Activated naive CD8-positive, alpha-beta T cell treated with anti-CD3 and anti-CD28 coated beads for 36 hours (primary cell): Measurements from ENCODE around the gene LYPD5. TPM values are rescaled to one million over a fixed set of nuclear protein-coding genes. Genes with fewer than 3 reads are reported as not detected.
A peak's percentile ranks its signal among the peaks of the same experiment; 100 is the strongest.
"Not testable (repeated sequence)": the region's sequence is repeated elsewhere in the genome, so short reads cannot be mapped to it uniquely, and the experiment has no call there.

Experiments
- DNase-seq: peaks from one replicate; pipeline ENCODE4 v3.0.0; 2021
- H3K27ac Mint-ChIP-seq: one replicate; pipeline ENCODE4 v1.8.0; 2022; ENCODE audit warnings: mild to moderate bottlenecking, moderate library complexity, mixed read lengths
- H3K27me3 Mint-ChIP-seq: one replicate; pipeline ENCODE4 v1.8.0; 2022; ENCODE audit warnings: mild to moderate bottlenecking, mixed read lengths
- H3K36me3 Mint-ChIP-seq: one replicate; pipeline ENCODE4 v1.8.0; 2021; ENCODE audit warnings: mild to moderate bottlenecking, mixed read lengths
- H3K4me1 Mint-ChIP-seq: one replicate; pipeline ENCODE4 v1.8.0; 2021; ENCODE audit warnings: mixed read lengths
- H3K4me3 Mint-ChIP-seq: one replicate; pipeline ENCODE4 v1.8.0; 2022; ENCODE audit warnings: mild to moderate bottlenecking, moderate library complexity, mixed read lengths
- H3K9me3 Mint-ChIP-seq: one replicate; pipeline ENCODE4 v1.8.0; 2022; ENCODE audit warnings: mixed read lengths
- total RNA-seq, 2 experiments: library from RNA; stranded (reverse); gene quantifications; one replicate each; pipeline ENCODE4 v1.2.3, GENCODE V29; 2021

The LYPD5 gene
- total RNA-seq, 2 experiments from 2014 or later = 1.6 TPM

DNA sequence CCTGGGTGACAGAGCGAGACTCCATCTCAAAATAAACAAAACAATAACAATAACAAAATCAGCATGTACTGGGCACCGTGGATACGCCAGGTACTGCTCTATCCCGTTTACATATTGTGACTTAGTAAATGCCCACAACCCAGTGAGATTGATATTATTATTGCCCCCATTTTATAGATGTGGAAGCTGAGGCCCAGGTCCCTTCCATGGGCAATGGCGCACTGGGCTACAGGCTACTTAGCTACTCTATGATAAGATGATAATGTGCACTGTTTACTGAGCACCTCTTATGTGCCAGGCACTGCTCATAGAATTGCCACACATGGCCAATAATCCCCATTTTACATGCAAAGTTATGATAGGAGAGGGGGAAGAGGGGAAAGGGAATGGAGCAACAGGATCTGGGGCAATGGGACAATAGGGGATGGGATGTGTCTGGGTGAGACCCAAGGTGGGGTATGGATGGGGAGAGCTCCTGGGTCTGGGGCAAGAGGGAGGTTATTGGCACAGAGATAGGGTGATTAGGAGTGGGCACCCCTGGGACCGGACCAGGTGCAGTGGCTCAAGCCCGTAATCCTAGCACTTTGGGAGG lies 26.9 kb downstream of the LYPD5 start:
- no peak for DNase-seq
- Mint-ChIP-seq H3K27me3 (no peaks in the 10 kb centered on the region), H3K9me3 (no peaks in the 10 kb centered on the region), H3K27ac (peak overlapping the region; percentile 85), H3K36me3 (peaks cover 29% of the 10 kb centered on the region), H3K4me1 (peaks cover 36% of the 10 kb centered on the region), H3K4me3 (no peak overlapping the region)

DNA sequence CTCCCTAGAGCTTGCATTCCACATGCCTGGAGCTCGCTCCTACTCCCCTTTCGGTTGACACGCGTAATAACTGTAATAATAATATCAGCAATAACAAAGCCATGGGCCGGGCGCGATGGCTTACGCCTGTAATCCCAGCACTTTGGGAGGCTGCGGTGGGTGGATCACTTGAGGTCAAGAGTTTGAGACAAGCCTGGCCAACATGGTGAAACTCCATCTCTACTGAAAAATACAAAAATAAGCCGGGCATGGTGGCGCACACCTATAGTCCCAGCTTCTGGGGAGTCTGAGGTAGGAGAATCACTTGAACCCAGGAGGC lies 27.3 kb downstream of the LYPD5 start:
- not testable (repeated sequence) for H3K27ac Mint-ChIP-seq, H3K4me3 Mint-ChIP-seq, DNase-seq, H3K27me3 Mint-ChIP-seq, H3K9me3 Mint-ChIP-seq
- peaks cover 29% of the 10 kb centered on the region for H3K36me3 Mint-ChIP-seq
- peaks cover 36% of the 10 kb centered on the region for H3K4me1 Mint-ChIP-seq

DNA sequence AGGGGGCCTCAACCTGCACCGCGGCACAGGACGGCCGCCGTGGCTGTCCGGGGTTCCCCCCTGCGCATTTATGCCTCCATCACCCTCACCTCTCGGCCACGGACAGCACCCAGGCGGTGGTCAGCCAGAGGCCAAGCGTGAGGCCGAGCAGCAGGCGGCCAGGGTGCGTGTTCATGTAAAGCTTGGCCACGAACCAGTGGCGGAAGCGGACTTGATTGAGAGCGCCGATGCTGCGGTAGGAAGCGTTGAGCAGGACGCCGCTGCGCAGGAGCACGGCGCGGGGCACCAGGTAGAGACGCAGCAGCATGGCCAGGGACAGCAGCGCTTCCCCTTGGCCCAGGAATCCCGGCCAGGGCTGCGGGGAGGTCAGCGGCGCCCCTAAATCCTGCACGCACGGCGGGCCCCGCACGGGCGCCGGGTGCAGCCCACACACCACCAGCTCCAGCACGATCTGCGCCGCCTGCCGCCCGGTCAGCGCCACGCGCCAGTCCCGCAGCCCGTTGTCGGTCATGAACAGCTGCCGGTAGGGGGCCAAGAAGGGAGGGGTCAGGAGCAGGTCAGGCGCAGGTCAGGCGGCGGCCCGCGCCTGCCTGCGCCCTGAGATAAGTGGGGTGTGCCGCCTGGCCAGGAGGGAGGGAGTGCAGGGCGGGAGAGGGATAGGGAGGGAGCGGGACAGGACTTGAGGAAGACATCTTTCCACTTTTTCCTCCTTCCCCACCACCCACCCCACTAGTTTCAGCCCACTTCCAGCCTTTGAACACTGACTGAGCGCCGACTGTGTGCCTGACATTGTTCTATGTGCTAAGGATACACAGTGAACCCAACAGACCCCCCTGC lies 27.9 kb downstream of the LYPD5 start:
- no peak overlapping the region for H3K4me3 Mint-ChIP-seq
- H3K27me3 Mint-ChIP-seq = no peaks in the 10 kb centered on the region
- DNase-seq = no peak
- H3K36me3 Mint-ChIP-seq = peaks cover 29% of the 10 kb centered on the region
- no peak overlapping the region for H3K27ac Mint-ChIP-seq
- H3K4me1 Mint-ChIP-seq = peaks cover 31% of the 10 kb centered on the region
- no peaks in the 10 kb centered on the region for H3K9me3 Mint-ChIP-seq

DNA sequence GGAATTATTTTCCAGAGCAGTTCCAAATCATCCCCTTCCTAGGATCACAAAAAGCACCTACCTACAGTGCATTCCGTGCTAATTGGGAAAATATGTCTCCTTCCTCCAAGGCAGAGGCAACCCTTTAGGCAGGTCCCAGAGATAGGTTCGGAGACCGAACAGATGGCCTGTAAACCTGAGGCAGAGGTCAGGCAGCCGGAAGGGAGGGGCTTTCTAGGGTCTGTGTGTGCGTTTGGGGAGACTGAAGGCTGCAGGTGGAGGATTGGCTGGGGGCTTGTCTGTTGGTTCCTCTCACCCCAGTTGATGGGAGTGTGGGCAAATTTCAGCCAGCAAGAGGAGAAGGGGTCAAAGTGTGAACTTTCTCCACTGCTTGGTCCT lies 28.5 kb downstream of the LYPD5 start:
- H3K9me3 Mint-ChIP-seq = no peaks in the 10 kb centered on the region
- no peak for DNase-seq
- peaks cover 31% of the 10 kb centered on the region for H3K4me1 Mint-ChIP-seq
- no peaks in the 10 kb centered on the region for H3K27me3 Mint-ChIP-seq
- no peak overlapping the region for H3K27ac Mint-ChIP-seq
- H3K36me3 Mint-ChIP-seq = peaks cover 32% of the 10 kb centered on the region
- no peak overlapping the region for H3K4me3 Mint-ChIP-seq

DNA sequence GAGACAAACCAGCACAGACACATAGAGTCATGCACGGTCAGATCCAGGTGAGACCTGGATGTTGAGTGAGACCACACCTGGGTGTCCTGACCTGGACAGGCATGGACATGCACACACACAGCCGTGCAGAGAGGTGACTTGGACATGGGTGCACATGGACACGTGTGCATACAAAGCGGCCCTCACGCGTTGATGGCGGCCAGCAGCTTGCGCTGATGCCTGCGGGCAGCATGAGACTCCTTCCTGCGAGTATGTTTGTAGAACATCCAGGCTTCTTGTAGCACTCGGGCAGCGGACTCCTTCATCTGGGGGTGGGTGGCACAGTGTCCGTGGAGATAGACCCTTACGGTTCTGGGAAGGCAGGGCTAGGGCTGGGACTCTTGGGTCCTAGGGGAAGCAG lies 33.0 kb downstream of the LYPD5 start:
- Mint-ChIP-seq H3K9me3 (no peaks in the 10 kb centered on the region), H3K4me1 (peaks cover 42% of the 10 kb centered on the region), H3K27me3 (no peaks in the 10 kb centered on the region), H3K27ac (peak overlapping the region; percentile 45), H3K36me3 (peaks cover 43% of the 10 kb centered on the region), H3K4me3 (no peak overlapping the region)
- DNase-seq = no peak

DNA sequence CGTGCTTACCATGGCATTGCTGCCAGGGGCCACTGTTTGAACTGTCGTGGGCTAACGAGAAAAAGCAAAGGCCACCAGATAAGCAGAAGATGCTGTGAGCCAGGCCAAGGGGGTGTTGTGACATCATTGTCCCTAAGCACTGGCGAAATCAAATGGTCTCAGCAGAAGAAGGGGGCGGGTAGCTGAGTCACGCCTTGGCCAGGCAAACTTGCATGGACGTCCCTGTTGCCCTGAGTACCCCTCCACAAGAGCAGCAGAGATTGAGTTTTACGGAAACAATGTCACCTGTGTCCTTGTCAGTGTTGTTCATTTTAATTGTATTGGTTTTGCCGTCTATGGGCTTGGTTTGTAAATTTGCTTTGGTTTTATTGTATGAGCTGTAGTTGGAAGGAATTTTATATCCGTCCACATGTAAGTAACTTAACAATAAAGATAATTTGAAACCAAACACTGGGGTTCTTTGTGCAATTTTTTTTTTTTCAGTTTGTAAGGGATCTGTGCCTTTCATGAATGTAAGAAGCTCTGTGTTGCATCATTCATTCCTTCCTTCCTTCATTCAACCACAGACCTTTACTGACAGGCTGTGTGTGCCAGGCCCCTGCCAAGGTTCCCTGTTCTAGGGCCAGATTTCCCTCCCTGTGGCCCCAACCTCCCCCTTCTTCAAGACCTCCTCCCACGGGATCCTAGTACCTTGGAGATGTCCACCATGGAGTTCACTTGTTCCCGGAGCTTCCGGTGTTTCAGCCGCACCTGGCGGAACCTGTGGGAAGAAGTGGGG lies 33.8 kb downstream of the LYPD5 start:
- H3K9me3 Mint-ChIP-seq = no peaks in the 10 kb centered on the region
- no peak overlapping the region for H3K4me3 Mint-ChIP-seq
- H3K4me1 Mint-ChIP-seq = peaks cover 49% of the 10 kb centered on the region
- H3K27ac Mint-ChIP-seq = peak overlapping the region; percentile 59
- no peak for DNase-seq
- peaks cover 48% of the 10 kb centered on the region for H3K36me3 Mint-ChIP-seq
- no peaks in the 10 kb centered on the region for H3K27me3 Mint-ChIP-seq

DNA sequence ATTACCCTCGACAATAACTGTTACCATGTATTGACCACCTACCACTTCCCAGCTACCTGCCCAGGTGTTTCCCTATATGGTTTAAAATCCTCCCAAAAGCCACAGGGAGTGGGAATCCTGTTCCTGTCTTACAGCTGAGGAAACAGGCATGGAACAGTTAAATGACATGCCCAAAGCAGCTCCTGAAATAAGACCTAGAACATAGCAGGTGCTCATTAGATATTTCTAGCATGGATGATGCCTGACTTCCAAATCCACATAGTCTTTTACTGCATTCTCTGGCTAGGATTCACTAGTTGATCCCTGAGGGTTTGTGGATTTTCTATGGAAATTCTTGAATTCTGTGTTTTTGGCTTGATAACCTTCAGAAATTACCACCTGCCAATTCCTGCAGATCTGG lies 34.4 kb downstream of the LYPD5 start:
- no peak for DNase-seq
- Mint-ChIP-seq H3K27me3 (no peaks in the 10 kb centered on the region), H3K4me1 (peaks cover 55% of the 10 kb centered on the region), H3K27ac (peak overlapping the region; percentile 94), H3K9me3 (no peaks in the 10 kb centered on the region), H3K4me3 (no peak overlapping the region), H3K36me3 (peaks cover 51% of the 10 kb centered on the region)

DNA sequence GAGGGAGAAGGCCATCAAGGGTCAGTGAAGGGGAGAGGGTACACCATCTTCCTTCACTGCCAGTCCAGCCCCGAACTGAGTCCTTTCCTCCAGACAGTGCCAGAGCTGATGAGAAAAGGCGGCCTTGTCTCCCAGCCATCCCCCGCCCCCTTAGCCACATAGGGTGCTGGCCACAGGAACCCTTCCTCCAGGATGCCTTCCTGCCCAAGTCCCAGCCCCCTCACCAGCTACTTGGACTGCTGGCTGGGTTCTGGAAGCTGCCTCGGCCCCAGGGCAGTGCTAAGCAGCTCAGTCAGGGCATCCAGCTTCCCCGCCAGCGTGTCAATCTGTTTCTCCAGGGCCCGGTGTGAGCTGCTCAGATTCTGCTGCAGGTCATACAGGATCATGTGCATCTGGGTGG lies 34.9 kb downstream of the LYPD5 start:
- Mint-ChIP-seq H3K36me3 (peaks cover 55% of the 10 kb centered on the region), H3K27me3 (no peaks in the 10 kb centered on the region), H3K4me1 (peaks cover 58% of the 10 kb centered on the region), H3K27ac (peak overlapping the region; percentile 94), H3K9me3 (no peaks in the 10 kb centered on the region), H3K4me3 (no peak overlapping the region)
- DNase-seq = no peak

DNA sequence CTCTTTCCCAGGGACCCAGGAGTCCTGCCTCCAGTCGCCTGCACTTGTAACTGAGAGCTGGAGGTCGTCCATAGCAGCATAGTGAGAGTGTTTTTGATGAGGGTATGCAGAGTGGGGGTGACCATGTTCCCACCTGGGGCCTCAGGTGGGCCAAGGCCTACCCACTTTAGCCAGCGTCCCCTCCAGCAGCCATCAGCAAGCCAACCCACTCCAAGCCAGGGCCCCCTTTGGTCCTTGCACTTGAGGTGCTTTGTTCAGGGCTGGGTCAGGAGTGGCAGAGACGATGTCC lies 35.5 kb downstream of the LYPD5 start:
- H3K27me3 Mint-ChIP-seq = no peaks in the 10 kb centered on the region
- no peaks in the 10 kb centered on the region for H3K9me3 Mint-ChIP-seq

DNA sequence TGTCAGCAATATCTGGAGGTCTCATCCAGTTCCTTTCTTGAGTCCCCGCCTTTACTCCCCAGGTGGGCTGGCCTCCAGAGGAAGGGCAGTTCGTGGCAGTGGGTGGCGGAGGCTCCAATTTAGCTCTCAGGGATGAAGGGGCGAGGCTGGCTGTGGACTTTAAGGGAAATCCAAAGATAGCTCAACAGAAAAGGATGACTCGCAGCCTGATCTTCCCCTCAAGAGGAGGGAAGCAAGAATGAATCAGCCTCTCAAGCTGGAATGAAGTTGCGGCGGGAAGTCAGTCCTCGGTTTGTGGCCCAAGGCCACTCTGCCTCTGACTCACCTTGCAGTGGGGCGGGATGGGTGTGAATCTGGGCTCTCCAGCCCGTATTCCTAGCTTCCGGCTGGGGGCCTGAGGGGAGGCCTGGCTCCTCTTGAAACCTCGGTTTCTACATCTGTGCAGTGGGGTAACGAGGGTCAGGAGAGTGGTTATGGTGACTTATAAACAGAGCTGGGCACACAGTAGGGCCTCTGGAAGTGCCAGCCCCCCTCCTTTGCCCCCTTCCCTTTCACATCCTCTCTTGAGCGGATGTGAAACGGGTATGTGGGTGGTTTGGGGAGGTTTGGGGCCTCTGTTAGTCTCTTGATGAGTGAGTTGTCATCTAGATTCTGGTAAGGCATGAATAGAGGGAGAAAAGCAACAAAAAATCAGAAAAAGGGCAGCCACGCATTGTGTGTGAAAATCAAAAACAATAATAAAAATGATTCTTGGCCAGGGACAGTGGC lies 37.0 kb downstream of the LYPD5 start:
- peaks cover 65% of the 10 kb centered on the region for H3K4me1 Mint-ChIP-seq
- DNase-seq = peak; percentile 84
- peak overlapping the region; percentile 52 for H3K4me3 Mint-ChIP-seq
- H3K27me3 Mint-ChIP-seq = no peaks in the 10 kb centered on the region
- peak overlapping the region; percentile 94 for H3K27ac Mint-ChIP-seq
- no peaks in the 10 kb centered on the region for H3K9me3 Mint-ChIP-seq
- H3K36me3 Mint-ChIP-seq = peaks cover 55% of the 10 kb centered on the region

More for the DNA sequence above, 35.5 kb downstream of the LYPD5 start:
- Mint-ChIP-seq H3K36me3 (peaks cover 55% of the 10 kb centered on the region), H3K4me3 (peak overlapping the region; percentile 52), H3K4me1 (peaks cover 61% of the 10 kb centered on the region), H3K27ac (peak overlapping the region; percentile 94)
- DNase-seq = no peak

DNA sequence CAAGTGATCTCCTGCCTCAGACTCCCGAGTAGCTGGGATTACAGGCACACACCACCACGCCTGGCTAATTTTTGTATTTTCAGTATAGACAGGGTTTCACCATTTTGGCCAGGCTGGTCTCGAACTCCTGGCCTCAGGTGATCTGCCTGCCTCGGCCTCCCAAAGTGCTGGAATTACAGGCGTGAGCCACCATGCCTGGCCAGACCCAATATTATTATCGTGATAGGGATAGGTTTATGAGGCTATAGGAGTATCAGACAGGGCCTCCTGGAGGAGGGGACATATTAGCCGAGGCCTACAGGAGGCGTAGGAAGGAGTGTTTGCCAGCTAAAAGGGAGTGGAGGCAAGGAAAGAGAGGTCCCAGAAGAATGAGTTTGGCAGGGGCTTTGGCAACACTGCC lies 37.6 kb downstream of the LYPD5 start:
- Mint-ChIP-seq H3K27ac (peak overlapping the region; percentile 94), H3K4me3 (peak overlapping the region; percentile 13), H3K36me3 (peaks cover 55% of the 10 kb centered on the region), H3K4me1 (peaks cover 65% of the 10 kb centered on the region)
- not testable (repeated sequence) for H3K9me3 Mint-ChIP-seq, DNase-seq, H3K27me3 Mint-ChIP-seq

DNA sequence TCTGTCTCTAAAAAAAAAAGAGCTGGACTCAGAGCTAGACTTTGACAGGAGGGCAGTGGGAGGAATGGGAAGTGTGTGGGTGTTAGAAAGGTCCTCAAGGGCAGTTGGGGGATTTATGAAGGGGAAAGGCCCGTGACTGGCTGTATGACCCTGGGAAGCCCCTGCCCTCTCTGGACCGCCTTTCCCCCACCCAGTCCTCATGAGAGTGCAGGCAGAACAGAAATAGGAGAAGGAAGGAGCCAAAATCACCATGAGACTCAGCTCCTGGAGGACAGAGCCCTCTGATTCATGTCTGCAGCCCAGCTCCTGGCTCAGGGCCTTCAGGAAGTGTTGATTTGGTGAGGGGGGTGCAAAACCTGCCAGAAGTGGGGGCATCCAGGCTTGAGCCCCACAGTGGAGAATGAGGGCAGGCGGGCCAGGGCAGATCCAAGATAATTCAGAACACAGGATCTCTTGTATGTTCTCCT lies 38.7 kb downstream of the LYPD5 start:
- H3K4me1 Mint-ChIP-seq = peaks cover 70% of the 10 kb centered on the region
- peak overlapping the region; percentile 29 for H3K4me3 Mint-ChIP-seq
- DNase-seq = no peak
- peaks cover 47% of the 10 kb centered on the region for H3K36me3 Mint-ChIP-seq
- H3K27me3 Mint-ChIP-seq = no peaks in the 10 kb centered on the region
- H3K9me3 Mint-ChIP-seq = no peaks in the 10 kb centered on the region
- H3K27ac Mint-ChIP-seq = peak overlapping the region; percentile 77

DNA sequence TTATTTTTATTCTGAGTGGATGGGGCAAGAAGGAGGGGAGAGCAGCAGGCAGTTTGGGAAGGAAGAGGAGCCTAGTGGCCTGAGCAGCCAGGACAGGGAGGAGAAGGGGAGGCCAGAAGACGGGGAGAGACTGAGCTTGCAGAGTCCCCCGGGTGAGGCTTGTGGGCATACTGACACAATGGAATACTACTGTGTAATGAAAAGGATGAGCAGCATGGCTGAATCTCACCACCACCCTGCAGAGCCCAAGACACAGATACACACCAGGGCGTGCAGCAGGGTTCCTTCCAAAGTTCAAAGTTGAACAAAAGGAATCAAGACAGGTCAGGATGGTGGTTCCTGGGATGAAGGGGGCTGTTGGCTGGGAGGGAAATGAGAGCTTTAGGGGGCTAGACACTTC lies 39.4 kb downstream of the LYPD5 start:
- no peaks in the 10 kb centered on the region for H3K9me3 Mint-ChIP-seq
- no peaks in the 10 kb centered on the region for H3K27me3 Mint-ChIP-seq
- peak overlapping the region; percentile 77 for H3K27ac Mint-ChIP-seq
- H3K36me3 Mint-ChIP-seq = peaks cover 45% of the 10 kb centered on the region
- H3K4me3 Mint-ChIP-seq = no peak overlapping the region
- DNase-seq = no peak
- H3K4me1 Mint-ChIP-seq = peaks cover 66% of the 10 kb centered on the region

DNA sequence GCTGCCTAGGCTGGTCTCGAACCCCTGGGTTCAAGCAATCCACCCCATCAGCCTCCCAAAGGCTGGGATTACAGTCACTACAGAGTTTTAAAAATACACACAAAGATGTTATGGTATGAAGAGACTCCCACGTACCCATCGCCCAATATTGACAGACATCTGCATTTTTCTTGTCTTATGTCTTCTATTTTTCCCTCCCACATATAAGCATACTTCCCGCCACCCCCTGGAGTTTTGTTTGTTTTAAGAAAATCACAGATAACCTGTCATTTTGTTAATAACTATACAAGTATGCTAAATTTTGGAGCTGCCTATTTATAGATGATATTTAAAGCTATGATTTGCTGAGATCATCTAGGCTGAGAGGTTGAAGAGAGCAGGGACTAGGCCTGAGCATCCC lies 41.3 kb downstream of the LYPD5 start:
- DNase-seq = no peak
- no peak overlapping the region for H3K4me3 Mint-ChIP-seq
- H3K27ac Mint-ChIP-seq = no peak overlapping the region
- peaks cover 41% of the 10 kb centered on the region for H3K36me3 Mint-ChIP-seq
- H3K27me3 Mint-ChIP-seq = no peaks in the 10 kb centered on the region
- peaks cover 61% of the 10 kb centered on the region for H3K4me1 Mint-ChIP-seq
- no peaks in the 10 kb centered on the region for H3K9me3 Mint-ChIP-seq

DNA sequence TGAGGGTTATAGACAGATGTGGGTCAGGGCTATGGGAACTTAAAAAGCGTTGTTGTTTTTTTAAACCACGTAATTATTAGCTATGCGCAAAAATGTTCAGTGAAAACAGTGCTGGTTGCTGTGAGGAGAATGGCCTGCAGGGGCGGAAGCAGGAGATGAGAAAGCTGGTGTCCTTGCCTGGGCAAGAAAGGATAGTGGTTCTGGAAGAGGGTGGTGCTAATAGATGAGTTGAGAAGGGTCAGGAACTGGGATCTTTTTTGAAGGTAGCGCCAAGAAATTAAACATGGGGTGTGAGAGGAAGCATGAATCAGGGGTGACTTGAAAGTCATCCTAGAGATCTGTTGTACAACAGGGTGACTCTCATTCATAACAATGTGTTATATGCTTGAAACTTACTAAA lies 42.7 kb downstream of the LYPD5 start:
- H3K4me1 Mint-ChIP-seq = peaks cover 52% of the 10 kb centered on the region
- H3K9me3 Mint-ChIP-seq = no peaks in the 10 kb centered on the region
- no peak for DNase-seq
- peaks cover 38% of the 10 kb centered on the region for H3K36me3 Mint-ChIP-seq
- H3K4me3 Mint-ChIP-seq = no peak overlapping the region
- H3K27ac Mint-ChIP-seq = no peak overlapping the region
- peaks cover 10% of the 10 kb centered on the region for H3K27me3 Mint-ChIP-seq
